GM18907 (cell line): ENCODE data around the gene GABRB1.

Experiments
- ATAC-seq: cut with Tn5 transposase; IDR thresholded peaks from one replicate; pipeline ENCODE4 v1.9.1; 2021; ENCODE audit warnings: mild to moderate bottlenecking, moderate library complexity; ENCODE audit not compliant: unreplicated experiment

GABRB1 gene

DNA sequence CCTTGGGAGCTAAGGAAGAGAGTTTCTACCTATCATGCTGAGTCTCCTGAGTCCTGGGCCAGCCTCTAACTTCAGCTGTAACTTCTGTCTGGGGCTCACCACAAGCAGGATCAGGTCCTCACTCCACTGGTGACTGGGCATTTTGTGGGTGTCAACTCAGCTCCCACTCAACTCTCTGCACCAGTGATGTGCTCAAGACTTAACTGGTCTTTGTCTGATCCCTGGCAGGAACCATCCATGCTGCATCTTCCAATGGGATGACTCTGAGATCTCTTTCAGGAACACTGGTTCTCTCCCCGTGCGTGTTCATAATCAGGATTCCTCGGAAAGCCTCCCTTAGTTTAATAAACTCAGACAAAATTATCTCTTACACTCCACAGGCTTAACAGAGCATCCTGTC lies 349.8 kb downstream of the GABRB1 start:
- ATAC-seq = no peak

DNA sequence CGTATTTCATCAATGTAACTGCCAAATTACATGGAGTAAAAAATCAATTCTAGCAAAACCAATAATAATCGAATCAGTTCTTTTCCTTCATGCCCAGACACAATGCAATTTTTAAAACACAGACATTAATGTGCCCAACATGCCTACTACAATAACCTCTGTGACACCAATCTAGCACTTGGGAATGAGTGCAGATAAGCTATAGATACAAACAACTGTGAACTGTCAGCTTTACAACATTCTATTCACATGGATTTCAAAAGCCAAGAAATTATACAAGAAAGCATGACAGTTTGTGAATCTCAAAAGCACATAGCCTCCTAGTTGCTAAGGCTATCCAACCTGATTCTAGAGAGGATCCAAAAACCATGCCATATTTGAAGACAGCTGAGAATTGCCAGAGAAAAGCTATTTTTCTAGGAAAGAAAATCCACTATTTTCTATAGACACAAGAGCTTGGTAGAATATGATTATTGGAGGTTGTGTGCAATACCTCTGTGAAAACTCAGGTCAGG lies 351.5 kb downstream of the GABRB1 start:
- ATAC-seq = no peak

DNA sequence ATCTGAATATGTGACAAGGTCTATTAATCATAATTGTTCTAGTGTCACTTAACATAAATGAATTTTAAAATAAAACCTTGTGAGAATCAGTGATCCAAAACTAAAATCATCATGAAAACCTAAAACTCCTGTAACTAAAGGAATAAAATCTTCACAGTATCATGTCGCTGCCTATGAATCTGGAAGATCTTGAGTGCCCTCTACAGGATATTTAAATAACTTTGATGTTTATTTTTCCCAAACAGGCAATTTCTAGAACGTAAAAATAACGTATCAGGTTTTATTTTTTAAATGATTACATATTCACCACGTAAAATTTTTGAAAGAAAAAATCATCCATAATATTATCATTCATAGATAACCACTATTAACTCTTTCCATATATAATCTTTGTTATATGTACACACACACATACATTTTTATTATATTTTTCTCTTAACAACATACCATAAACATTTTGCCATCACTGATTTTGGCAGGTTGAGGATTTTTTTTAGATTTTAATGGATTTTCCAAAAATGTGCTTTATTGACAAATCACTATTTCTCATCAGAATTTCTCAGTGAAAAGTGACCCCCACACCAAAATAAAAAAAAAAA lies 352.6 kb downstream of the GABRB1 start:
- ATAC-seq = no peak

DNA sequence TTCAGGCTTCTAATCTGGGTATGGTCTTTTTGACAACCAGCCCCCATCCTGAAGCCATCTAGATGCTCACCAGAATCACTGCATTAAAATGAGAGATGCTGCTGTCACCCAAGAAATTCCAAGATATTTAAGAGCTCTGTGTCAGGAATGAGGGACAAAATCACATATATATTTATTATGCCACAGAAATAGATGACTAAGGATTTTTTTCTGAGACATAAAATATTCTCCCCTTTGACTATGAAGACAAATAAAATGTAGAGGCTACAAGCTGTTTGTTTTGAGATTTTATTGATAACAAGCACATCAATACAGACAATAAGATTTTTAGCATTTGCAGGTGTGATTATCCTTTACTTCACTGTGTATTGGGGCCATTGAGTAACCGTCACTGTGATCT lies 354.8 kb downstream of the GABRB1 start:
- ATAC-seq = no peak

DNA sequence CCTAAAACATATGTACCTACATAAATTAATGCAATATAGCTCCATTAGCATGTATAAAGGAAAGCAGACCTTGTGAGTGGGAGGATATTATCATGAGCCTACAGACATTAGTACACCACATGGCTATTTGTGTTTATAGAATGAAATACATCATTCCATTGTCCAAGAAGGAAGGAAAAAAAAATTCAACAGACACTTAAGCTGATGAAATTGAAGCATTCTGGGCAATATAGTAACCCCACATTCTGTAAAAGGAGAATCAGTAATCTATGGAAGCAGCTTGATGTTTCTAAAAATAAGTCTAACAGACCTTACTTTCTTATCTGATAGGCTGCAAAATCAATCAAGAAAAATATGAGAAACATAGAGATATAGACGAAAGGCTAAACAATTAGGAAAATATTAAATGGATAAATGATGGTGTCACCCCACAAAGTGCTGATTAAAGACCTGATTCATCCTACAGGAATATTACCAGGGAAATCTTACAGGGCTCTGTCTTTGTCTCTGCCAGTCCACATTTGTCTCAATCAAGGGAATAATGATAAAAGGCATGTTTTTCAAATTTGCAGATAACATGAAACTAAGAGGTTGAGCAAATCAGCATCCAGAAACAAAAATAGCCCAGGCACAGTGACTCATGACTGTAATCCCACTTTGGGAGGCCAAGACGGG lies 355.3 kb downstream of the GABRB1 start:
- ATAC-seq = no peak

DNA sequence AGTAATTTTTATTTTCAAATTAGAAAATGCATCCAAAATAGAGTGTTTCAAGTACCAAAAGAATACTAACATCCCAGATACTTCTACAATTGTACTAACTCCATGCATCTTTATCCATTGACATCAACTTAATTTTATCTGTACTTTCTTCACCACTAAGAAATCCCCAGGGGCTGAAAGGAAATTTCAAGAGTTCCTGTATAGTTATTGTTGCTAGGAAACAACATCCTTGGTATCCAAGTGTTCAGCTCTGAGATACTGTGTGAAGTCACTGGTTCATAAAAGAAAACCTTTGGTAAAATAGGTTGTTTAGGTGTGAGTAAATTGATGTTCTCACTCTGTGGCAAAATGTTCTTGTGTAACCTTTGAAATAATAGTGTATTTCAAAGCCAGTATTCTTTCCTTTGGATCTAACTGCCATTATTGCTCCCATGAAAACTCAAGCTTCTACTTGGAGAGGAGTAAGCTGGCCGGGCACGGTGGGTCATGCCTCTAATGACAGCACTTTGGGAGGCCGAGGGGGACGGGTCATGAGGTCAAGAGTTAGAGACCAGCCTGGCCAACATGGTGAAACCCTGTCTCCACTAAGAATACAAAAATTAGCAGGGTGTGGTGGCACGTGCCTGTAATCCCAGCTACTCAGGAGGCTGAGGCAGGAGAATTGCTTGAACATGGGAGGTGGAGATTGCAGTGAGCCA lies 359.2 kb downstream of the GABRB1 start:
- no peak for ATAC-seq

DNA sequence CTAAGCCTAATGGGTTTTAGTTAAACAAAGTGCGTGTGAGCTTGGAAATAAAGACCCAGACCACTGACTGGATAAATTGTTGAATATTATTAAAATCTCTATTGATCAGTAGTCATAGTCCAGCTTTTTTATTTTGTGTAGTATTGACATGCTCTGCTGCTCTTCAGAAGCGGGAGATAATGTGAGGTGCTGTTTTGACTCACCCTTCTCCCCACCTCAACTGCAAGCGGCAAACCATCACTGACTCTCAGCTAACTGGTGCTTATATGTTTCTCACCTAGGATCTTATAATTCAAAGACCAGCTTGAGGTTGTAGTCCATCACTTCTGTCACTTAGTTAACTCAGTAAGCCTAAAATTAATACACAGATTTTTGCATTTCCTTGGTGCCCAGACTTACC lies 359.9 kb downstream of the GABRB1 start:
- peak; percentile 74 for ATAC-seq

DNA sequence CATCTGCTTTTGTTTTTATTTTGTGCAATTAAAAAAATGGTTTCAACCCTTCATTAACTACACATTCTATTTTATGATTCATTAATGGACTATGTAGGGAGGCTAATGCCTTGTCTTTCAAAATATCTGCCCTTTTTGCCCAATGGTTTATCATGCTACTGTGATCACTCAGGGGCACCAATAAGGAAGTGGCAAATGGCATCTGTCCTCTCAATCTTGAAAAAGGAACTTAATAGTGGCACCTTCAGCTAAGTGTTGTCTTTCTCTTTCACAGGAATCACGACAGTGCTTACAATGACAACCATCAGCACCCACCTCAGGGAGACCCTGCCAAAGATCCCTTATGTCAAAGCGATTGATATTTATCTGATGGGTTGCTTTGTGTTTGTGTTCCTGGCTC lies 375.0 kb downstream of the GABRB1 start:
- ATAC-seq = no peak

DNA sequence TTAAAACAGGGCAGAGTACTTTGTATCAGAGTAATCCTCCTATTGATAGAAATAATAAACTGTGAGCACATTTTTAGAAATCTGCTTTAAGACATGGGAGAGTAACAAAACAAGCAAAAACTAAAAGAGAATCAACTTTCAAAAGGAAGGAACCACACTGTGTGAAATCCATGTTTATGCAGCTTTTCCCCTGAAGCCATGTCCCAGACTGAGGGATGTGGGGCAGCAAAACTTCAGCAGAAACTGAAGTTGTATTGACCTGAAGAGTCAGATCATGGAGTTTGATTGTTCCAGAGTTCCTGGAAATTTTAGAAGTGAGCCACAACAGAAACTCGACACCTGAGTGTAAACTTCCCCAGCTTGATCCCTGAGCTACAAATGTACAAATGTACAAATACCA lies 378.9 kb downstream of the GABRB1 start:
- no peak for ATAC-seq

DNA sequence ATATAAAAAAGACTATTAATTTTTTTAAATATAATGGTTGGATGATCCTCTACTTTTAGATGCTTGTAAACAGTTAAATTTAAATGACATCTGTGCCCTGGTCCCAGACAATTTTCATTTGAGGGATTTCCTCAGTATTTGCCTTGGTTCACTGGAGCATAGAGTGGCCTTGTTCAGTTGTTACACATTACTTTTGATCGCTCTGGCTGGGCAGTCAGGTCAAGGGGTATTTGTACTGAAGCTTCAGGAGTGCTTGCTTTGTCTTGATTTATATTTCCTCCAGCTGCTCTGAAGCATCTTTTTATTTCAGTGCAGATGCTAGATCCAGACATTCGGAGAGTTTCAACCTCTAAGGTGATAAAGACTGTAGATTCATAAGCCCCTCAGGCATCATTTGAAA lies 382.2 kb downstream of the GABRB1 start:
- ATAC-seq = peak; percentile 80

DNA sequence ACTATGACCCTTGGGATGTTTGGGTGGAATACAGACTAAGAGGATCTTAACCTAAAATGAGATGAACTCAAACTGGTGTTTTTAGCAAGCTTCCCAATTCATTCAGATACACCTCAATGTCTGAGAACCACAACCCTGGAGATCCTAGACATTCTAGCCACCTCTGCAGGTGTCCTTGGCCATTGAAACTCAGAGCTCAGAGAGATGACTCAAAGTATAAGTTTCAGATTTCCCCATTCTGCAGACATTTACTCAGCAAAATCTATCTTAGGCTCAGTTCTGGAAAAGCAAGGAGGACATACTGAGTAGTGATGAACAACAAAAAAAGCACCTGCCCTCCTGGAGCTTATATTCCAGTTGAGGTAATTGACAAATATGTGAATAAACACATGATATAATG lies 384.4 kb downstream of the GABRB1 start:
- peak; percentile 66 for ATAC-seq

DNA sequence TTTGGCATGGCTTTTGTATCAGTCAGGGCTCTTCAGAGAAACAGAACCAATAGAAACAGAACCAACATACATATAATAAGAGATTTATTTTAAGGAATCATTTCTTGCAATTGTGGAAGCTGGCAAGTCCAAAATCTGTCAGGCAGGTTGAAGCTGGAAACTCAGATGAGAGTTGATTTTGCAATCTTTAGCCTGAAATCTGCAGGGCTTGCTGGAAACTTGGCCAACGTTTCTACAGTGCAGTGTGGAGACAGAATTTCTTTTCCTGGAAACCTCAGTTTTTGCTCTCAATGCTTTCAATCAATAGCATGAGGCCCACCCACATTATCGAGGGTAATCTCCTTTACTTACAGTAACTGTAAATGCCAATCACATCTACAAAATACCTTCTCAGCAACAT lies 386.8 kb downstream of the GABRB1 start:
- no peak for ATAC-seq

DNA sequence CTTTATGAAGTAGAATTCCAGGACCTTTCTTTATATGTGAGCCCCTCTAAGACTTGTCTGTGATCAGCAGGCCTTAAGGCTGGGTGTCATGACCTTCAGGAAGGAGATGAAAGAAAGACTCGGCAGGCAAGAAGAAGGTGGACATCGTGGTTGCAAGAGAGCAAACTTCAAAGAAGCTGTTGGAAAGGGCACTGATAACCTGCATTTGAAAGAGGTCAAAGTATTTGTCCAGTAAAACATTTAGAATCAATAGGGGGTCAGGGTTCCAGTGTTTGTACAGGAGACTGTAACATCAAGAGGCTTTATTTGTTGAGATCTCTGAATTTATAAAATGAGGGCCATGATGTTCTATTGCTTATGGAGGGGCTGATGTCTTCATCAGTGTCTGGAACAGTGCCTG lies 387.9 kb downstream of the GABRB1 start:
- no peak for ATAC-seq

DNA sequence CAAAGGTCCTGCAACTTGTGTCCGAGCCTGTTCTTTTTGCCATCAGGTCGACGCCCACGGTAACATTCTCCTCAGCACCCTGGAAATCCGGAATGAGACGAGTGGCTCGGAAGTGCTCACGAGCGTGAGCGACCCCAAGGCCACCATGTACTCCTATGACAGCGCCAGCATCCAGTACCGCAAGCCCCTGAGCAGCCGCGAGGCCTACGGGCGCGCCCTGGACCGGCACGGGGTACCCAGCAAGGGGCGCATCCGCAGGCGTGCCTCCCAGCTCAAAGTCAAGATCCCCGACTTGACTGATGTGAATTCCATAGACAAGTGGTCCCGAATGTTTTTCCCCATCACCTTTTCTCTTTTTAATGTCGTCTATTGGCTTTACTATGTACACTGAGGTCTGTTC lies 394.3 kb downstream of the GABRB1 start:
- no peak for ATAC-seq

DNA sequence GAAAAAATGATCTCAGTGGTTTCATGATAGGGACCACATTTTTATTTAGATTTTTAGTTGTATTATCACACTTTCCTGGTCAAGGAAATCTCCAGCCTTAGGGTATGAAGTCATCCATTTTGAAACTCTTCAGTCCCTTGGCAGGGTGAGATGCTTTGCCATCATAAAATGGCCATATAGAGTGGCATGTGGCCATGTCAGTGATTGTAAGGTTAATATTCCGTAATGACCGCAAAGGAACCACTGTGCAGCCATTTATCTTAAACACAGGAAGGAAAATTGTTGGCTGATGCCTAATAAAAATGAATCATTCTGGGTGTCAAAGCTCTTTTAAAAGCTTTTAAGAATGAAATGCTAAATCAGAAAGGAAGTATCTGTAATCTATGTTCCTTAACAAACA lies 396.6 kb downstream of the GABRB1 start:
- no peak for ATAC-seq

DNA sequence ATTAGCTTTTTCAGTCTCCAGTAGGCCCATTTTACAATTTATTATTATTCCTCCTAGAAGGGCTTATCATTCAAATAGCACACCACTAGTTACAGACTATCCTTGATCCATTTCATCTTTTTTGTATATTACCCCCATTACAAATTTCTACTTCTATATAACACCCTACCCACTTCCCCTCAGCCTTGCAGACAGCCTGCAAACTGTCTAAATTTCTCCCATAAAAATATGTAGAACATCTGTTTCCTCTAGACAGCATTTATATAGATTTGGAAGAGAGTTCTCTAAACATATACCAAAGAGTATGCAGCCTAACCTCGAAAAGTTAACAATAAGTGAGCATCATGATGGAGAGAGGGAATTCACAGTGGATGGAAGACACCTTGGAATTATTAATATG lies 401.4 kb downstream of the GABRB1 start:
- no peak for ATAC-seq

DNA sequence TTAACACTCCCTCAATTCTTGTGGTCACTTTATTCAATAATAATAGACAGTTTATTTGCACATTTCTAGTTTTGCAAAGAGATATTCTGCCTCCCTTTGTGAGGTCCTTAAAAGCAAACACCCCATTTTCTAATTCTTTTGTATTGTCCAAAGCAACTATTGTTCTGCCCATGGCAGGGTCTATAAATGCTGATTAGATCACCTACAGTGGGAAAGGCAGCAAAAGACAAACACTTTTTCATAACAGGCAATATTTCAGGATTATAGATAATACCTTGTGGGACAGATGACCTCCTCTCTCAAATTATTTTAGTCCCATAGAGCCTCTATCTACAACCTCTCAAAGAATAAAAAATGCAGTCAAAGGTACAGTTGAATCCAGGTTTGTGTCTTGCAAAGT lies 403.6 kb downstream of the GABRB1 start:
- ATAC-seq = no peak

DNA sequence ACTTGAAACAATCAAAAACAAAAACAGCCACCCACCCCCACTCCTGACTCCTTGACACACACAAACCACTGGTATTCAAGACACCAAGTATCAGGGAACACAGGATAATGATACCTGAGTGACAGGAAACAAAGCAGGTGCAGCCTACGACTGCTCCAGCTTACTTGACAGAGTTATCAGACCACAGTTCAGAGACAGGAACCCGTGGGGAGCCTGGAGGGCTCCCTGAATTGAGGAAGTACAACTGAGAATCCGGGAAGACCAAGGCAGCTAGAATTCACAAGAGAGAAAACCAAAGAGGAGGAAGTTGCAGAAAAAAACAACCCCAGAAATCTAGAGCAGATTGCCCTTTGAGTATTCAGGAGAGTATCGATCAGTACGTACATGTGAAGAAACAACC lies 411.6 kb downstream of the GABRB1 start:
- peak; percentile 88 for ATAC-seq

DNA sequence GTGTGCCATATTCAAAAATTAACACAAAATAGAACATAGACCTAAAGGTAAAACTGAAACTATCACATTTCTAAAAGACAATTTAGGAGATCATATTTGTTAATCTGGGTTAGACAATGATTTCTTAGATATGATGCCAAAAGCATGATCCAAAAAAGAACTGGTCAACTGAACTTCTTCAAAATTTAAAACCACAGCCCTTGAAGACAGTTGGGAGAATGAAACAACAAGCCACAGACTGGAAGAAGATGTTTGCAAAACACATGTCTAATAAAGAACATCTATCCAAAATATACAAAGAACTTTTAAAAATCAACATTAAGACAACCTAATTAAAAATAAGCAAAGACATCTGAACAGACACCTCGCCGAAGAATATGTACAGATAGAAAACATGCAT lies 412.7 kb downstream of the GABRB1 start:
- no peak for ATAC-seq

DNA sequence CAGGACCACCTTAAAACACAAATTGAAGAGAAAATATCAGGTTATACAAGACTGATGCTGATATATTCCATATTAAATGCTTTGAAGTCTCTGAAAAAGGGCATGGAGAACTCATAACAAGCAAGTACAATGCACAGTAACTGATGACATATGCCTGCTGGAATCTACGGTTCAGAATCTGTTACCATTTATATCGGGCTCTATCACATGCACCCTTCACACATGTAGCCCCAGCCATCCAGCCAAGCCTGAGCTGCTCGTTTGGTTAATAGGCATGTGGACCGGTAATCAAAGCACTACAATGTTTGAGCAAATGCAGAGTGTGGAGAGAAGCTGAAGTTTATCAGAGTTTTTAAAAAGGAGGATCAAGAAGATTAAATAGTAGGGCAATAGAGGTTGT lies 420.3 kb downstream of the GABRB1 start:
- no peak for ATAC-seq

DNA sequence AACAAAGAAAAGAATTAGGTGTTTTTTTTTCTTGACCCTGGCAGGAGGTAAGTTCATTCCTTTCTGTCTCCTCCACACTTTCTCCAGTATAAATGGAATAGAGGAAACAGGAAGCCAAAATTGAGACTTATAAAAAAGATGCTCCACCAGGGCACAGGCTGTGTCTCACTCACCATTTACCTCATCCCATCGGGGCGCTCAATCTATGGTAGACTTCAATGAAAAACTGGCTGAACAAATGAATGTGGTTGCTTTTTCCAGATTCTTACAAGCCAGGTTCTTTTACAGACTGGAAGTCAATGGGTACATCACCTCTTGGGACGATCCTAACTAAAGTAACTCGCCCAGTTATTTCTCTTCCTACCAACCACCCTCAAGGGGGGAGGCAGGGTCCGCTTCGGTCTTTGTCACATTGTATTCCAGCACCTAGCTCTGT lies 431.4 kb downstream of the GABRB1 start:
- ATAC-seq = peak; percentile 27
